Nasal cavity respiratory epithelium epithelial cell of viscerocranial mucosa (primary cell): ENCODE data around the gene GRIN2A. TPM values are rescaled to one million over a fixed set of nuclear protein-coding genes. Genes with fewer than 3 reads are reported as not detected.

ENCODE experiments used
- total RNA-seq: library from RNA; depleted of rRNA; stranded (reverse); fragments of >200 nt; gene quantifications from 2 replicates; pipeline ENCODE4 v1.2.3, GENCODE V29; 2014

The GRIN2A gene
- total RNA-seq = under 0.01 TPM in 1 of 2 replicates, not detected in the other

GRCh38 chr16:10182222-10183053 is at the start of gene GRIN2A:
TSS of gene GRIN2A (minus strand) at chr16:10182428. CDS start at chr16:10180411, 2,017 bp downstream.

Other genes starting within 250 kb of the GRIN2A start
- 4.1 and 7.9 TPM in 2 replicates for gene ATF7IP2, start 203.6 kb upstream of the GRIN2A start, total RNA-seq